ENCODE results near the gene PCYT2. TPM values are rescaled to one million over a fixed set of nuclear protein-coding genes. Genes with fewer than 3 reads are reported as not detected.
"Not testable (repeated sequence)": the region's sequence is repeated elsewhere in the genome, so short reads cannot be mapped to it uniquely, and the experiment has no call there.

Gene PCYT2
- total RNA-seq, 2 experiments from 2014 or later: 28.8 to 29.7 TPM

DNA sequence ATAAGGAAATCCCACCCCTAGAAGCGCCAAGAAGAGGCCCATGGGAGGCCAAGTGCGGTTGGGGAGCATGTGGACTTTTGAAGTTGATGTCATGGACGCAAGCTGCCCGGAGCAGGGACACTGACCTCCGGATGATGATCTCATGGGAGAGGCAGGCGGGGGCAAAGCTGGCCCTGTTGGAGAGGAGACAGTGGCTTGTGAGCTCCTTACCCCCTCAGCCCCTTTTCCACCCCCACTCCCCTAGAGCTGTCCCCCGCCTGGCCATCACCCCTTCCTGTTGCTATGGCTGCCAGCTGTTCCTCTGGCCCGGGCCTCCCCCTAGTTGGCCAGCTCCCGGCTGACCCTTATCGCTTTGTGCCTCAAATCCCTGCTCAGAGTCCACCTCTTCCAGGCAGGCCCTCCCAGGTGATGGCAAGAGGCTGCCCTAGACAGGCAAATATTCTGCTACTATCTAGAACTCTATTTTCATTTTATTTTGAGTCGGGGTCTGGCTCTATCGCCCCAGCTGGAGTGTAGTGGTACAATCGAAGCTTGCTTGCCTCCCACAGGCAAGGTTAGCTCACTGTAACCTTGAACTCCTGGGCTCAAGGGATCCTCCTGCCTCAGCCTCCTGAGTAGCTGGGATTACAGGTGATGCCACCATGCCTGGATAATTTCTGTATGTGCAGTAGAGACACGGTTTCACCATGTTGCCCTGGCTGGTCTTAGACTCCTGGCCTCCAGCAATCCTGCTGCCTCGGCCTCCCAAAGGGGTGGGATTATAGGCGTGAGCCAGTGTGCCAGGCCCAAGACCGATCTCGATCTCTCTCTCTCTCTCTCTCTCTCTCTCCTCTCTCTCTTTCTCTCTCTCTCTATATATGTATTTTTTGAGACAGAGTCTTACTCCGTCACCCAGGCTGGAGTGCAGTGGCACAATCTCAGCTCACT, 43.2 kb upstream of the PCYT2 start:
- ChIA-PET CTCF (interaction anchor here (1.1 to 1.3 kb wide), 3 partner anchors 12 to 67 kb away, joined by 4 to 7 read pairs (median 4); no protein-coding TSS in a partner anchor), POLR2A (no interaction called here)
- no peak for DNase-seq
- Mint-ChIP-seq H3K36me3 (no peaks in the 10 kb centered on the region), H3K9me3 (no peaks in the 10 kb centered on the region), H3K4me3 (no peak overlapping the region), H3K4me1 (ENCODE audit: low read depth) (peaks cover 2% of the 10 kb centered on the region), H3K27me3 (peaks cover 12% of the 10 kb centered on the region), H3K27ac (no peak overlapping the region)
- intact Hi-C loops (cut with micrococcal nuclease): no loop called here

GRCh38 chr17:81953443-81953842, 42.2 kb upstream of the PCYT2 start:
- H3K27ac Mint-ChIP-seq; H3K36me3 Mint-ChIP-seq; H3K9me3 Mint-ChIP-seq; H3K4me3 Mint-ChIP-seq; intact Hi-C loops (cut with micrococcal nuclease); H3K4me1 Mint-ChIP-seq (ENCODE audit: low read depth); H3K27me3 Mint-ChIP-seq; DNase-seq: not testable (repeated sequence)
- ChIA-PET CTCF (interaction anchor here (1.0 to 1.2 kb wide), 2 partner anchors 67 to 68 kb away, joined by 3 to 7 read pairs; no protein-coding TSS in a partner anchor), POLR2A (interaction anchor here (0.6 kb wide), 1 partner anchor 420 kb away, joined by 3 read pairs; no protein-coding TSS in a partner anchor)

DNA sequence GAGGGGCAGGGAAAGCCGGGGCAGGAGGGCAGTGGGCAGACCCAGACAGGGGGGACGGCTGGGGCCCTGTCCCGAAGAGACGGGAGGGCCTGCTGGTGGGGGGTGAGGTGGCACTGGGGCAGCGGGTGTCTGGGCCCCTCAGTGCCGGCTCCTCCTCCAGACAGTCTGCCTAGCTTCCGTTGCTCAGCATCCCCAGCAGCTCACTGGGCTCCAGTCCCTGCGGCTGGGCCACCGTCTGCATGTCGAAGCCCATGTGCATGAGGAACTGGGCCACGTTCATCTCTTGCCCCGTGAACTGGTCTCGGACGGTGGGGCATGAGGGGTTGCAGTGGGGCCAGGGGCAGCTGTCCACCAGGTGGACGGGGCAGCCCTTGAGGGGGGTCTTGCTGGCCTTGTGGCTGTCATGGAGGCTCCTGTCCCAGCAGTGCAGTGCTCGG, 41.6 kb upstream of the PCYT2 start:
- Mint-ChIP-seq H3K4me1 (ENCODE audit: low read depth) (no peaks in the 10 kb centered on the region), H3K27ac (no peak overlapping the region), H3K36me3 (no peaks in the 10 kb centered on the region), H3K9me3 (no peaks in the 10 kb centered on the region), H3K27me3 (no peaks in the 10 kb centered on the region), H3K4me3 (no peak overlapping the region)
- POLR2A ChIA-PET: no interaction called here
- DNase-seq: no peak
- intact Hi-C loops (cut with micrococcal nuclease): no loop called here
- CTCF ChIA-PET: interaction anchor here (1.0 kb wide), 1 partner anchor 69 kb away, joined by 3 read pairs; no protein-coding TSS in a partner anchor

DNA sequence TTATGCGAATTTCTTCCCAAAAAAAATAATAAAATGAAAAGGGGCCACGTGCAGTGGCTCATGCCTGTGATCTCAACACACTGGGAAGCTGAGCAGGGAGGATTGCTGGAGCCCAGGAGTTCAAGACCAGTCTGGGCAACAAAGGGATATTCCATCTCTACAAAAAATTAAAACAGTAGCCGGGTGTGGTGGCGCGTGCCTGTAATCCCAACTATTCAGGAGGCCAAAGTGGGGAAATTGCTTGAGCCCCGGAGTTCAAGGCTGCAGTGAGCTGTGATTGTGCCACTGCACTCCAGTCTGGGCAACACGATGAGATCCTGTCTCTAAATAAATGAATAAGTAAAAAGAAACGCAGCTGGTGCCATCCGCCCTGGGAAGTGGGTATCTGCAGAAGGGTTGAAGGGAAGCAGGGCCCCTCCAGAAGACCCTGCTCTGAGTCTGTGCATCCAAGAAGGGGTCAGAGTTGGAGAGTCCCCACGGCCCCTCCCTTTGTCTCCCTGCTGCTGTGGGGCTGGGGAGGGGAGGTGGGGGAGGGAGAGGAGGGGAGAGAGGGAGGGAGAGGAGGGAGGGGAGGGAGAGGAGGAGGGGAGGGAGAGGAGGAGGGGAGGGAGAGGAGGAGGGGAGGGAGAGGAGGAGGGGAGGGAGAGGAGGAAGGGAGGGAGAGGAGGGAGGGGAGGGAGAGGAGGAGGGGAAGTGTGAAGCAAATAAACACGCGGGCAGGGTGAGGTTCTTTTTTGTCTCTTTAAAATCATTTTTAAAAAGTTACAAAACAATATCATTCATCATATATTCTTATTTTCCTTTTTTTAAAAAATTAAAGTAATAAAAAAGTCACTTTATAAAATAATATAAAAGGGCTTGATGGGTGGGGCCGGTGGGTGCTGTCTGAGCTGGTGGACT, 40.8 kb upstream of the PCYT2 start:
- Mint-ChIP-seq H3K36me3 (no peaks in the 10 kb centered on the region), H3K4me3 (no peak overlapping the region), H3K27me3 (no peaks in the 10 kb centered on the region), H3K9me3 (no peaks in the 10 kb centered on the region), H3K4me1 (ENCODE audit: low read depth) (no peaks in the 10 kb centered on the region), H3K27ac (no peak overlapping the region)
- ChIA-PET CTCF (interaction anchor here (0.6 kb wide), 1 partner anchor 194 kb away, joined by 3 read pairs; no protein-coding TSS in a partner anchor), POLR2A (no interaction called here)
- DNase-seq: no peak
- intact Hi-C loops (cut with micrococcal nuclease): no loop called here

DNA sequence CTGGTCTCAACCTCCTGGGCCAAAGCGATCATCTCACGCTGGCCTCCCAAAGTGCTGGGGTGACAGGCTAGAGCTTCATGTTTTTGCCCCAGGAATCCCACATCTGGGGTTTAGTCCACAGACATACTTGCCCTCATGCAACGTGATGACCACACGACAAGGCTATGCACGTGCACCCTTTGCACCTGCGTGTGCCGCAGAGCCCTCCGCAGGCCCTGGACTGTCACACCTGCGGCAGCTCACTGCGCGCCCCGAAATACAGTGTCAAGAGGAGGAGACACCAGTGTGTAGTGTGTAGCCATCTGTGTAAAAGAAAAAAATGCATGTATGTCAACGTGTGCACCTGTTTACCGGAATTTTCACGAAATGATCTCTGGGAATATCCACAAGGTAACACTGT, 39.3 kb upstream of the PCYT2 start:
- no peak for DNase-seq
- no peaks in the 10 kb centered on the region for H3K27me3 Mint-ChIP-seq
- H3K4me1 Mint-ChIP-seq (ENCODE audit: low read depth): no peaks in the 10 kb centered on the region
- POLR2A ChIA-PET: no interaction called here
- intact Hi-C loops (cut with micrococcal nuclease): no loop called here
- no peak overlapping the region for H3K4me3 Mint-ChIP-seq
- no peaks in the 10 kb centered on the region for H3K36me3 Mint-ChIP-seq
- CTCF ChIA-PET: interaction anchor here (1.2 kb wide), 1 partner anchor 9 kb away, joined by 6 read pairs; no protein-coding TSS in a partner anchor
- no peaks in the 10 kb centered on the region for H3K9me3 Mint-ChIP-seq
- H3K27ac Mint-ChIP-seq: no peak overlapping the region

DNA sequence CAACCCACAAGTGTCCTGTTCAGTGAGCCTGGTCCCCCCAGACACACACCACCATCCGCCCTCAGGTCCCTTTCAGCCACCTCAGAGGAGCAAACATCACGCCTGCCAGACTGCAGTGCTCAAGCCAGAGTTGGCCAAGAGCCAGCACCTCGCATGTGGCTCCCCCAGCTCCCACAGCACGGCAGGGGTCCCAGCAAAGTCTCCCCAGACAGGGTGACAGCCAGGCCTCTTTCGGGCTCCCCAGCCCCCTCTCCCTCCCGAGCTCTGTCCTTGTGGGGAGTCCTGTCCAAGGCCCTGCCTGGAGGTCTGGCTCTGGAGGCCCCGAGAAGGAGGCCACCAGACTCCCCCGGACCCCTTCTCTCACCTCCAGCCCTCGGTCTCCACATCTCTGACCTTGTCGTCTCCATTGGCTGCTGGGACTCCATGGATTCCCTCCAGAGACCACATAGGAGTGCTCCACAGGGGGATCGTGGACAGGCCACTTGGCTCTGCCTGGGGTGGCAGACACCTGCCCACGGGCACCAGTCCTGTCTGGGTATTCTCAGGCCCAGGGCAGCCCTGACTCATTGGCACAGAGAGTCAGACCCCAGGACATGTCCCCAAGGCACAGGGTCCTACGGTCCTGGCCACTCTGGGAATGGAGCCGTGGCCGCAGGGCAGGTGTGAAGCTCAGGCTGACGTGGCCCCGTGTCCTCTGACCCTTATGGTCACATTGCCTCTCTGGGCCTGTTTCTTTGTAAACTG, 37.6 kb upstream of the PCYT2 start:
- Mint-ChIP-seq H3K27me3 (no peaks in the 10 kb centered on the region), H3K27ac (no peak overlapping the region), H3K4me3 (no peak overlapping the region), H3K9me3 (no peaks in the 10 kb centered on the region), H3K4me1 (ENCODE audit: low read depth) (no peaks in the 10 kb centered on the region), H3K36me3 (no peaks in the 10 kb centered on the region)
- ChIA-PET CTCF (interaction anchor here (1.2 kb wide), 1 partner anchor 71 kb away, joined by 4 read pairs; no protein-coding TSS in a partner anchor), POLR2A (no interaction called here)
- intact Hi-C loops (cut with micrococcal nuclease): no loop called here
- no peak for DNase-seq

DNA sequence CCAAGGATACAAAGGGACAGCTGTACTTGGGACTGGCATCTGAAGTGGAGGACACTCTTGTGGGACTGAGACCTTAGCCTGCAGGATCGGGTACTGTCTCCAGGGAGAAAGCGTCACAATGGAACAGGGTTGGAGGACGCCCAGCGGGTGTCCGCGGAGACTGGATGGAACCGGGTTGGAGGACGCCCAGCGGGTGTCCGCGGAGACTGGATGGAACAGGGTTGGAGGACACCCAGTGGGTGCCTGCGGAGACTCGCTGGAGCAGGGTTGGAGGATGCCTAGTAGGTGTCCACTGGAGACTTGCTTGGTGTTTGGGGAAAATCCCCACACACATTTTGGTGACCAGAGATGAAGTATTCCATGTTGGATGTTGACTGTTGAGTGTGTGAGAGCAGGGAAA, 36.0 kb upstream of the PCYT2 start, which contains the start of gene MYADML2:
MYADML2 (minus strand) TSS at position 45 of the 400 bp plus-strand sequence. CDS start 5,492 bp downstream, outside the sequence.
- Mint-ChIP-seq H3K27me3 (no peaks in the 10 kb centered on the region), H3K9me3 (no peaks in the 10 kb centered on the region), H3K4me3 (no peak within 1 kb of the TSS), H3K27ac (no peak within 1 kb of the TSS), H3K4me1 (ENCODE audit: low read depth) (no peaks in the 10 kb centered on the region), H3K36me3 (no peaks in the 10 kb centered on the region)
- ChIA-PET CTCF (interaction anchor here (1.2 kb wide), 1 partner anchor 73 kb away, joined by 4 read pairs; no protein-coding TSS in a partner anchor), POLR2A (no interaction called here)
- DNase-seq: no peak
- intact Hi-C loops (cut with micrococcal nuclease): no loop called here

DNA sequence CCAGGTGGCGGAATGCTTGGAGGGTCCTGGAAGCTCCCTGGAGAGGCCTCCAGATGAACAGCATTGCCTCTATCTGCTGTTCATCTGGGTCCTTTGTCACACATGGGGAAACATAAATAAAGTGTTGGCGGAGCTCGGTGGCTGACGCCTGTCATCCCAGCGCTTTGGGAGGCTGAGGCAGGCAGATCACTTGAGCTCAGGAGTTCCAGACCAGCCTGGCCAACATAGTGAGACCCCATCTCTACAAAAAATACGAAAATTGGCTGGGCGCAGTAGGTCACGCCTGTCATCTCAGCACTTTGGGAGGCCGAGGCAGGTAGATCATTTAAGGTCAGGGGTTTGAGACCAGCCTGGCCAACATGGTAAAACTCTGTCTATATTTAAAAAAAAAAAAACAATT, 33.7 kb upstream of the PCYT2 start:
- no peak overlapping the region for H3K27ac Mint-ChIP-seq
- no peak overlapping the region for H3K4me3 Mint-ChIP-seq
- no peaks in the 10 kb centered on the region for H3K4me1 Mint-ChIP-seq (ENCODE audit: low read depth)
- H3K27me3 Mint-ChIP-seq: peaks cover 2% of the 10 kb centered on the region
- DNase-seq: no peak
- POLR2A ChIA-PET: no interaction called here
- H3K9me3 Mint-ChIP-seq: no peaks in the 10 kb centered on the region
- CTCF ChIA-PET: interaction anchor here (1.2 kb wide), 1 partner anchor 14 kb away, joined by 9 read pairs; no protein-coding TSS in a partner anchor
- intact Hi-C loops (cut with micrococcal nuclease): no loop called here
- H3K36me3 Mint-ChIP-seq: no peaks in the 10 kb centered on the region

DNA sequence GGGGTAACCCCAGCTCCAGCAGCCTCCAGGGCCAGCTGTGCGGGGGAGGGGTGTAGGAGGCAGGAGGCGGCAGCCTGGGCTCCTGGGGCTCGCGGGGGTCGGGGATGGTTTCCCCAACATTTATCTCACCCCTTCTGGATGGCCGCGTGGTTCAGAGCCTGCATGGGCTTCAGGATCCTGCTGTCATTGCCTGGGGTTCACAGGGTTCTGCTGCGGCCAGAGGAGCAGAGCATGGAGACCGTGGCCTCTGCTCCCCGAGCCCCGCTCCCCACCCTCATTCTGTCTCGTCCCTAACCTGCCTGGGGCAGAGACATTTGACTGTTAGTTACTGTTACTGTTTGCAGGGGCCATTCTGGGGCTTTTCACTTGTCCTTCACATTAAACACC, 31.0 kb upstream of the PCYT2 start:
- H3K4me3 Mint-ChIP-seq: no peak overlapping the region
- peaks cover 5% of the 10 kb centered on the region for H3K4me1 Mint-ChIP-seq (ENCODE audit: low read depth)
- intact Hi-C loops (cut with micrococcal nuclease): no loop called here
- ChIA-PET CTCF (interaction anchor here (0.6 kb wide), 1 partner anchor 17 kb away, joined by 3 read pairs; no protein-coding TSS in a partner anchor), POLR2A (no interaction called here)
- DNase-seq: no peak
- H3K9me3 Mint-ChIP-seq: no peaks in the 10 kb centered on the region
- no peaks in the 10 kb centered on the region for H3K36me3 Mint-ChIP-seq
- no peak overlapping the region for H3K27ac Mint-ChIP-seq
- H3K27me3 Mint-ChIP-seq: peaks cover 2% of the 10 kb centered on the region

DNA sequence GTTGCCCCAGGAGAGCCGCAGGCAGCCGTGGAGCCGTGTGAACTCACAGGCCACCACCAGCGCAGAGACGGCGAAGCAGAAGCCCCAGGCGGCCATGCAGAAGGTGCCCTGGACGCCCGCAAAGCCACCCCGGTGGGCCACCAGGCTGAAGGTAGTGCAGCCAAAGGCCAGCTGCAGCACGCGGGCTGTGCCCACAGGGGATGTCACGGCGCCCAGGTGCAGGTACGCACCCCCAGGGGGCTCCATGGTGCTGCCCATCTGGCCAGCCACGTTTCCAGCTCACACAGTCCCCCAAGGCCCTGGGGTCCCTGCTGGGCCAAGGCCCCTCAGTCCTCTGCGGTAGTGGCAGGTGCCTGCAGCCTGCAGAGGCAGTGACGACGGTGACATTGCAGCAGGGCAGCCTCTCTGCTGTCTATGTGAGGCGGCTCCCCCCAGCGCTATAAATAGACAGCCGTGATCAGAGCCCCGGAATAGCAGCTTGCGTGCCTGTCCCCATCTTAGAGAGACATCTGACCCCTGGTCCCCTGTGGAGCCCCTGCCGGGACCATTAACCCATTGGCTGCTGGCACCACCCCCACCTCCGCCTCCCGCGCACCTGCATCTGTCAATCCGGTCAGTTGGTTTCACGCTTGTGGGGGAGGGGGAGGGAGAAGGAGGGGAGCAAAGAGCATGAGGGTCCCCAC, 30.4 kb upstream of the PCYT2 start:
- no peak overlapping the region for H3K27ac Mint-ChIP-seq
- peaks cover 5% of the 10 kb centered on the region for H3K4me1 Mint-ChIP-seq (ENCODE audit: low read depth)
- H3K27me3 Mint-ChIP-seq: peaks cover 2% of the 10 kb centered on the region
- DNase-seq: no peak
- CTCF ChIA-PET: no interaction called here
- POLR2A ChIA-PET: no interaction called here
- no peak overlapping the region for H3K4me3 Mint-ChIP-seq
- no peaks in the 10 kb centered on the region for H3K9me3 Mint-ChIP-seq
- peaks cover under 1% of the 10 kb centered on the region for H3K36me3 Mint-ChIP-seq
- intact Hi-C loops (cut with micrococcal nuclease): no loop called here

Data from activated CD4-positive, alpha-beta memory T cell treated with anti-CD3 and anti-CD28 coated beads for 36 hours (primary cell).